GM10266 (cell line): Measurements from ENCODE around the gene LMBR1.
"Not testable (repeated sequence)": the region's sequence is repeated elsewhere in the genome, so short reads cannot be mapped to it uniquely, and the experiment has no call there.

Source experiments
- DNase-seq: peaks from one replicate; pipeline ENCODE4 v3.0.0; 2012; ENCODE audit errors: extremely low spot score
- CTCF ChIP-seq: IDR thresholded peaks from 2 replicates; pipeline ENCODE4 v1.5.1; 2012; ENCODE audit warnings: mild to moderate bottlenecking, low read depth; ENCODE audit not compliant: control insufficient read depth, insufficient read depth; ENCODE audit errors: missing control alignments

Gene LMBR1

GRCh38 chr7:156823435-156823834, 69.5 kb downstream of the LMBR1 start:
- no peak for DNase-seq
- no peak for TF ChIP-seq CTCF

GRCh38 chr7:156820445-156821063, 72.4 kb downstream of the LMBR1 start:
- no peak for TF ChIP-seq CTCF
- no peak for DNase-seq

GRCh38 chr7:156819733-156820295, 73.2 kb downstream of the LMBR1 start:
- no peak for DNase-seq
- TF ChIP-seq CTCF: no peak

DNA sequence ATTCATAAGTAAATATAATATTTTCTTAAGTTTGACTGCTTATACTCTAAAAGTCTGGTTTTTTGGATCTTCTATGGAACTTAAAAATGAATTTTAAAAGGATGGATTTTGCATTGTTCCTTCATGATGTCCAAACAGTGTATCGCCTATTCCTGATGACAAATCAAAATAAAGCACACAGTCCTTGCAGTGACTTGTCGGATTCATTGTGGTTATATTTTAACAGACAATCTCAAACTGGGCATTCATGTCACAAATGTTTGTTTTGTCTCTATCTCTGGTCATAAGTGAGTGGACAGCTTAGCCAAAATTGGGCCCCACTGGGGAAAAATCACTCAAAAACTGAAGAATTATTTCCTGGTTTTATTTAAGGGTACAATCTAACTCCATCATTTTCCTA, 74.8 kb downstream of the LMBR1 start:
- TF ChIP-seq CTCF: no peak
- no peak for DNase-seq

GRCh38 chr7:156816943-156817572, 75.9 kb downstream of the LMBR1 start:
- TF ChIP-seq CTCF: peak; percentile 24
- peak; percentile 11 for DNase-seq

DNA sequence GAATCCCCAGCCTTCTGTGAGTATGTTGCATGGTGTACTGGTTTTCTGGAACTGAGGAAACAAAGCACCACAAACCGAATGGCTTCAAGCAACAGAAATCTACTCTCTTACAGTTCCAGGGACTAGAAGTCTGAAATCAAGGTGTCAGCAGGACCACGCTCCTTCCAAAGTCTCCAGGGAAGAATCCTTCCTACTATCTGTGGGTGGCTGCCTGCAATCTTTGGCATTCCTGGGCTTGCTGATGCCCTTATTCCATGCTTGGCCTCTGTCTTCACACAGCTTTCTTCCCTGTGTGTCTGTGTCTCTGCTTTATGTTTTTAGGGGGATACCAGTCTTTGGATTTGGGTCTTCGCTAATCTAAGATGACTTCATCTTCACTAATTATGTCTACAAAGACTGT, 81.3 kb downstream of the LMBR1 start:
- no peak for TF ChIP-seq CTCF
- DNase-seq: no peak

GRCh38 chr7:156803656-156804055, 89.3 kb downstream of the LMBR1 start:
- DNase-seq: not testable (repeated sequence)
